Mesodermal cell (in vitro differentiated cells): Measurements from ENCODE around the gene IGHMBP2.

Source experiments
- H3K27ac ChIP-seq: 2 replicates; pipeline ENCODE4 v1.7.0; 2013; ENCODE audit warnings: mild to moderate bottlenecking, low read depth, low read length, moderate library complexity; ENCODE audit not compliant: severe bottlenecking
- H3K36me3 ChIP-seq: 2 replicates; pipeline ENCODE4 v1.7.1; 2013; ENCODE audit warnings: mild to moderate bottlenecking, low read length, moderate library complexity; ENCODE audit not compliant: control insufficient read depth, insufficient read depth
- H3K4me1 ChIP-seq: one replicate; pipeline ENCODE4 v1.7.1; 2013; ENCODE audit warnings: mild to moderate bottlenecking, low read length; ENCODE audit not compliant: insufficient read depth, control insufficient read depth, poor library complexity, severe bottlenecking
- H3K4me3 ChIP-seq: 2 replicates; pipeline ENCODE4 v1.7.0; 2013; ENCODE audit warnings: low read length, control low read depth, mild to moderate bottlenecking; ENCODE audit not compliant: insufficient read depth, poor library complexity, severe bottlenecking; ENCODE audit errors: extremely low read depth
- H3K9me3 ChIP-seq: 2 replicates; pipeline ENCODE4 v1.7.1; 2013; ENCODE audit warnings: mild to moderate bottlenecking, low read length, moderate library complexity; ENCODE audit not compliant: control insufficient read depth
- WGBS, 2 experiments: methylation state at CpG; one replicate each; pipeline ENCODE4 v1.1.5; 2013; ENCODE audit warnings: missing lambda C conversion rate in 2 of 2; ENCODE audit not compliant: insufficient coverage in 2 of 2; 5-methylcytosine and 5-hydroxymethylcytosine counted together

The IGHMBP2 gene

GRCh38 chr11:68940651-68941323 is 37.1 kb downstream of the IGHMBP2 start:
- H3K27ac ChIP-seq = no peak overlapping the region
- no peaks in the 10 kb centered on the region for H3K4me1 ChIP-seq
- no peak overlapping the region for H3K4me3 ChIP-seq
- H3K36me3 ChIP-seq = peaks cover 32% of the 10 kb centered on the region
- 94 to 96% methylated on average over 11 to 20 of the region's 20 CpGs for WGBS, 2 experiments
- H3K9me3 ChIP-seq = no peaks in the 10 kb centered on the region

GRCh38 chr11:68941324-68942094 is 37.8 kb downstream of the IGHMBP2 start:
- Histone ChIP-seq H3K4me1 (no peaks in the 10 kb centered on the region), H3K36me3 (peaks cover 25% of the 10 kb centered on the region), H3K27ac (no peak overlapping the region), H3K4me3 (no peak overlapping the region), H3K9me3 (no peaks in the 10 kb centered on the region)
- WGBS, 2 experiments = 96 to 100% methylated on average over 8 to 17 of the region's 18 CpGs

- Histone ChIP-seq H3K36me3 (peaks cover 18% of the 10 kb centered on the region), H3K4me1 (no peaks in the 10 kb centered on the region), H3K4me3 (no peak overlapping the region), H3K27ac (no peak overlapping the region), H3K9me3 (no peaks in the 10 kb centered on the region)
- 80 to 84% methylated on average over 8 to 11 of the region's 11 CpGs for WGBS, 2 experiments
Observed at GRCh38 chr11:68942095-68942620, 38.5 kb downstream of the IGHMBP2 start.

DNA sequence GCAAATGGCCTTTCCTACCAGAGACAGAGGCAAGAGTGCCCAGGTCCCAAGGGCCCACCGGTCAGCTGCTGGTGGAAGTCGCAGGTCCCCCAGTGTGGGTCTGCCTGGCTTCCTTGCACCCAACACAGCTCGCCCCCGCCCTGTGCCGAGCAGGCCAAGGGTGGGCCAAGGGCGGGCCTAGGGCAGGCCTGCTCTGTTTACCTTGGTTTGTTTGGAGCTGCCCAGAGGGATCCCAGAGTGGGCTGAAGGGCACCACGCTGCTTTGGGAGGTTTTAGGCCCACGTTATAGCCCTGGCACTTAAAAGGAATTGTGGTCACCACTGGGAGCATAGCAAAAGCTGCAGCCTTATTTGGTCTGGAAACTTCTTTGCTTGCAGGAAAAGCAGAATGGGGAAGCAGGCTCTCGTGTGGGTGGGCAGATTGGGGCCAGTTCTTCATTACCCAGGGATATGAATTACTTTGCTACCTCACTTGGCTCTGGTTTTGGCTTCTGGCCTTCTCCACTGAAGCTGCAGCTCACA is 39.1 kb downstream of the IGHMBP2 start:
- Histone ChIP-seq H3K27ac (no peak overlapping the region), H3K36me3 (peaks cover 13% of the 10 kb centered on the region), H3K4me3 (no peak overlapping the region), H3K4me1 (no peaks in the 10 kb centered on the region), H3K9me3 (no peaks in the 10 kb centered on the region)
- WGBS, 2 experiments = 84 to 87% methylated on average over 8 to 9 of the region's 9 CpGs

DNA sequence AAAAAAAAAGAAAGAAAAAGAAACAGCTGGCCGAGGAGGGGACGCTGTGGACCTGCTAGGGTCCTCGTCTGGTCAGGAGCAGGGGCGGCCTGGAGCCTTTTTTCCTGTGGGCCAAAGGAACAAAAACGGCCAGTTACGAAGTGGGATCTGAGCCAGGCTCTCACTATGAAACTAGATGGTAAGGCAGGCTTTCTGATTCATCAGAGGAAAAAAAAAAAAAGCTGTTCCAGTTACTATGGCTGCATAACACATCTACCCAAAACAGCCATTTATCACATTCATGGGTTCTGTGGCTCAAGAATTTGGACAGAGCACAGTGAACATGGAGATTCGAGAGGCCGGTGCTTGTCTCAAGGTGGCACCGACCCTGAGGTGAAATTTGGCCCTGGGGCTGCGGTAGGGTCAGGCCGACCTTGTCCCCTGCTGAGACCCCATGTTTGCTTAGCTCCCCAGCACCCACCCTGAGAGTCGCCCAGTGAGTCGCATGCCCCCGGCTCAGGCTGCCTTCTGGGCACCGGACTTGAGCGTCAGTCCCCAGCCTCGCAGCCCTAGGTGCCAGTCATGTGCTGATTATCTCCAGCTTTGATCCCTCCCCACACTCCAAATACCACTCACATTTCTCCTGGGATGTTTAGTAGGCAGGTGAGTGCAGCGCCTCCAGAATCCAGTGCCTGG is 42.9 kb downstream of the IGHMBP2 start:
- WGBS, 2 experiments = 90 to 93% methylated on average over 13 to 16 of the region's 18 CpGs
- H3K27ac ChIP-seq = no peak overlapping the region
- no peak overlapping the region for H3K4me3 ChIP-seq
- no peaks in the 10 kb centered on the region for H3K36me3 ChIP-seq
- H3K9me3 ChIP-seq = no peaks in the 10 kb centered on the region
- H3K4me1 ChIP-seq = no peaks in the 10 kb centered on the region

- 77 to 81% methylated on average over 6 to 9 of the region's 11 CpGs for WGBS, 2 experiments
- H3K9me3 ChIP-seq = no peaks in the 10 kb centered on the region
- no peaks in the 10 kb centered on the region for H3K4me1 ChIP-seq
- H3K27ac ChIP-seq = no peak overlapping the region
- H3K4me3 ChIP-seq = no peak overlapping the region
- no peaks in the 10 kb centered on the region for H3K36me3 ChIP-seq
Observed at GRCh38 chr11:68947151-68947550, 43.5 kb downstream of the IGHMBP2 start.

DNA sequence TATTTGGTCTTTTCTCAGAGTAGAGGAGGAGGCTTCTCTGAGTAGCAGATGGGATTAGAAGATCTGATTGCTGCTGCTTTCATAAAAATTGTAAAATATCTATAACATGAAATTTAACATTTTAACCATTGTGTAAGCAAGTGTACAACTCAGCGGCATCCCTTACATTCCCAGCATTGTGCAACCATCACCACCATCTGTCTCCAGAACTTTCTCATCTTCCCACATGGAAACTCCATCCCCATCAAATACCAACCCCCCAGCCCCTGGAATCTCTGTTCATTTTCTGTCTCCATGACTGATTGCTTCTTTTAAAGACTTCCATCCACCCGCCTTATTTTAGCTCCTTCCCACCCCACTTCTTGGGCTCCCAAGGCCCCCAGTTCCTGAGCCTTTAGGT is 44.8 kb downstream of the IGHMBP2 start:
- Histone ChIP-seq H3K4me1 (no peaks in the 10 kb centered on the region), H3K9me3 (no peaks in the 10 kb centered on the region), H3K27ac (no peak overlapping the region), H3K36me3 (no peaks in the 10 kb centered on the region), H3K4me3 (no peak overlapping the region)
- WGBS, 2 experiments = 60 to 100% methylated on average over 1 to 2 of the region's 2 CpGs

GRCh38 chr11:68948935-68949334 is 45.2 kb downstream of the IGHMBP2 start:
- WGBS, 2 experiments = 93 to 94% methylated on average over 16 to 17 of the region's 17 CpGs
- H3K9me3 ChIP-seq = no peaks in the 10 kb centered on the region
- H3K4me3 ChIP-seq = no peak overlapping the region
- H3K27ac ChIP-seq = no peak overlapping the region
- H3K36me3 ChIP-seq = no peaks in the 10 kb centered on the region
- no peaks in the 10 kb centered on the region for H3K4me1 ChIP-seq

DNA sequence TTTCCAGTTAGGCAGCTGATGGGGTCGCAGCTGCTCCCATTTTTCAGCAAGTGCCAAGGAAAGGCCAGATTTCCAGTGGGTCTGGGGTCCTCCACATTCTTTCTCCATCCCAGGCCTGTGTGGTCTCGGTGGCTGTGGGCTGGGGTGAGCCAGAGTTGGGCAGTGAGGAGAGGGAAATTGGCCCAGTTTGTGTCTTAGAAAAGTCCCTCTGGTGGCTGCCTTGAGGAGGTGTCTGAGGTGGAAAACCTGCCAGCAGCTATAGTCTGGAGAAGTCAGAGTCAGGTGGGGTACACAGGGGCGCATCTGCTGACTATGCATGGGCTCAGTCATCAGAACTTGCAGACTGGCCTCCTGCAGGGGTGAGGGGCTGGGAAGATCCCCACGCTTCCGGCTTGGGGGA is 46.6 kb downstream of the IGHMBP2 start:
- H3K4me3 ChIP-seq = no peak overlapping the region
- no peak overlapping the region for H3K27ac ChIP-seq
- H3K36me3 ChIP-seq = no peaks in the 10 kb centered on the region
- H3K4me1 ChIP-seq = no peaks in the 10 kb centered on the region
- H3K9me3 ChIP-seq = no peaks in the 10 kb centered on the region
- 49 to 50% methylated on average over 2 to 5 of the region's 5 CpGs for WGBS, 2 experiments

DNA sequence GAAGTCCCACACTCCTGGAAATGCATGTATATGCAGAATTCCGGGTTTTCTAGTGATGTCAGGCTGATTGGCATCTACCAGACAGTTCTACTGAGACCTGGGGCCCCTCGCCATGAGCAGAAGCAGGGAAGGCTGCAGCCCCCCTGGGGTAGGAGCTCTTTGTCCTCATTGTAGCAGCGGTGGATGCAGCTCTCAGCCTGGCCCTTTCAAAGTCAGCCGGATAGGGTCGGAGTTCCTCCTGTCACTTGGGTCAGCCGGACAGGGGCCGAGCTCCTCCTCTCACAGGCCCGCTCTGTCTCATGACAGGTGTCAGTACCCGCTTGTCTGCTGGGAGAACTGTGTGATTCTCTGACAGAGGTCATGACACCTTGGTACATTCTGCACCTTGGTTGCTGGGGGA is 47.1 kb downstream of the IGHMBP2 start:
- 22 to 42% methylated on average over 9 of the region's 9 CpGs for WGBS, 2 experiments
- no peaks in the 10 kb centered on the region for H3K9me3 ChIP-seq
- no peak overlapping the region for H3K27ac ChIP-seq
- no peak overlapping the region for H3K4me3 ChIP-seq
- H3K4me1 ChIP-seq = no peaks in the 10 kb centered on the region
- H3K36me3 ChIP-seq = no peaks in the 10 kb centered on the region
